ENCODE results near the gene SAYSD1.

DNA sequence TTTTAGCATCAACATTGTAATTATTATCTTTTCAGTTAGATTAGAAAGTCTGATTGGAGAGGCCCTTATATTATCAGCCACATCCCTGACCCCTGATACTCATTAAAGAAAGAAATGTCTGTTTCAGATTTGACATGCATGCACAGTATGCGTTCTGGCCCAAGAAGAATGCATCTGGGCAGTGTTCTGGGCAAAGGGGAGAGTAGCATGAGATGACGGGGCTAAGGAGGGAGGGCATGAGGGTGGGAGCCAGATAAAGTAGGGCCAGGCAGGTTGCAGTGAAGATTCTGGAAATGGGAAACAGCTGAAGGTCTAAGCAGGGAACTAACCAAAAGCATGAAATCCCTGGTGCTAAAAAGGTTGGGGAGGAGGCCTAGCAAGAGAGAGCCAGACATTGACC lies 7.3 kb downstream of the SAYSD1 start:
- TF ChIP-seq CTCF (IDR thresholded peaks at IDR 0.05) (no peak), EZH2 (IDR thresholded peaks at IDR 0.05; ENCODE audit: borderline replicate concordance, insufficient read depth, low read depth, low read length, poor library complexity, severe bottlenecking) (no peak)

Measured in B cell (primary cell).